ENCODE data around the gene SLC16A7. TPM values are rescaled to one million over a fixed set of nuclear protein-coding genes. Genes with fewer than 3 reads are reported as not detected.
"Not testable (repeated sequence)": the region's sequence is repeated elsewhere in the genome, so short reads cannot be mapped to it uniquely, and the experiment has no call there.

Gene SLC16A7
- total RNA-seq, 6 experiments from 2014 or later = 38.3 to 49.6 (median 41.7) TPM

- Mint-ChIP-seq H3K4me3 (no peak overlapping the region), H3K36me3 (ENCODE audit: low read depth) (peaks cover 18% of the 10 kb centered on the region), H3K27ac (no peak overlapping the region), H3K4me1 (ENCODE audit: low read depth) (peaks cover 26% of the 10 kb centered on the region), H3K27me3 (ENCODE audit: insufficient read depth) (peaks cover 3% of the 10 kb centered on the region), H3K9me3 (no peaks in the 10 kb centered on the region; the same call in 1 of the 2 replicates)
- DNase-seq = no peak
- TF ChIP-seq CTCF (IDR thresholded peaks at IDR 0.05) = no peak
Observed at GRCh38 chr12:59744564-59744963, 148.7 kb downstream of the SLC16A7 start.

DNA sequence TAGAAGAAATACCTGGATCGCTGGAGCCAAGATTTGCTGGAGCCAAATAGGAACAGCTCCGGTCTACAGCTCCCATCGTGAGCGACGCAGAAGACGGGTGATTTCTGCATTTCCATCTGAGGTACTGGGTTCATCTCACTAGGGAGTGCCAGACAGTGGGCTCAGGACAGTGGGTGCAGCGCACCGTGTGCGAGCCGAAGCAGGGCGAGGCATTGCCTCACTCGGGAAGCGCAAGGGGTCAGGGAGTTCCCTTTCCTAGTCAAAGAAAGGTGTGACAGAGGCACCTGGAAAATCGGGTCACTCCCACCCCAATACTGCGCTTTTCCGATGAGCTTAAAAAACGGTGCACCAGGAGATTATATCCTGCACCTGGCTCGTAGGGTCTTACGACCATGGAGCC is 155.3 kb downstream of the SLC16A7 start:
- not testable (repeated sequence) for H3K27me3 Mint-ChIP-seq (ENCODE audit: insufficient read depth); DNase-seq; H3K27ac Mint-ChIP-seq; H3K4me1 Mint-ChIP-seq (ENCODE audit: low read depth); H3K4me3 Mint-ChIP-seq
- H3K36me3 Mint-ChIP-seq (ENCODE audit: low read depth) = peaks cover 32% of the 10 kb centered on the region
- peaks cover 19% of the 10 kb centered on the region for H3K9me3 Mint-ChIP-seq

GRCh38 chr12:59761542-59761941 is 165.7 kb downstream of the SLC16A7 start:
- H3K27ac Mint-ChIP-seq = no peak overlapping the region
- no peaks in the 10 kb centered on the region for H3K4me1 Mint-ChIP-seq (ENCODE audit: low read depth)
- H3K36me3 Mint-ChIP-seq (ENCODE audit: low read depth) = no peaks in the 10 kb centered on the region; the same call in 1 of the 2 replicates
- H3K9me3 Mint-ChIP-seq = no peaks in the 10 kb centered on the region
- no peak for TF ChIP-seq CTCF (IDR thresholded peaks at IDR 0.05)
- H3K27me3 Mint-ChIP-seq (ENCODE audit: insufficient read depth) = no peaks in the 10 kb centered on the region; the same call in 1 of the 2 replicates
- H3K4me3 Mint-ChIP-seq = no peak overlapping the region
- DNase-seq = no peak

- Mint-ChIP-seq H3K4me1 (ENCODE audit: low read depth) (no peaks in the 10 kb centered on the region), H3K4me3 (no peak overlapping the region), H3K27me3 (ENCODE audit: insufficient read depth) (no peaks in the 10 kb centered on the region; the same call in 1 of the 2 replicates), H3K9me3 (no peaks in the 10 kb centered on the region), H3K36me3 (ENCODE audit: low read depth) (peaks cover 11% of the 10 kb centered on the region), H3K27ac (no peak overlapping the region)
- no peak for DNase-seq
- no peak for TF ChIP-seq CTCF (IDR thresholded peaks at IDR 0.05)
Observed at GRCh38 chr12:59763835-59764234, 168.0 kb downstream of the SLC16A7 start.

DNA sequence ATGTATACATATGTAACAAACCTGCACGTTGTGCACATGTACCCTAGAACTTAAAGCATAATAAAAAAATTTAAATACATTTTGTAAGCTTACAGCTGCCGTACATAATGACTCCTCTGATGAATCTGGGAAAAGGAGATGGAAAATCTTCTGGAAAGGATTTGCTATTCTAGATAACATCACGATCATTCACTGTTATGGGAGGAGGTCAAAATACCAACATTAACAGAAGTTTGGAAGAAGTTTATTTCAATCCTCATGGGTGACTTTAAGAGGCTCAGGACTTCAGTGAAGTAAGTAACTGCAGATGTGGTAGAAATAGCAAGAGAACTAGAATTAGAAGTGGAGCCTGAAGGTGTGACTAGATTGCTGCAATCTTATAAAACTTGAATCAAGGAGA is 172.2 kb downstream of the SLC16A7 start:
- no peak for TF ChIP-seq CTCF (IDR thresholded peaks at IDR 0.05)
- no peaks in the 10 kb centered on the region for H3K4me1 Mint-ChIP-seq (ENCODE audit: low read depth)
- no peak overlapping the region for H3K27ac Mint-ChIP-seq
- DNase-seq = no peak
- no peak overlapping the region for H3K4me3 Mint-ChIP-seq
- no peaks in the 10 kb centered on the region for H3K9me3 Mint-ChIP-seq
- no peaks in the 10 kb centered on the region; the same call in 1 of the 2 replicates for H3K27me3 Mint-ChIP-seq (ENCODE audit: insufficient read depth)
- H3K36me3 Mint-ChIP-seq (ENCODE audit: low read depth) = peaks cover 11% of the 10 kb centered on the region

- Mint-ChIP-seq H3K4me1 (ENCODE audit: low read depth) (peaks cover 6% of the 10 kb centered on the region; the same call in 1 of the 2 replicates), H3K9me3 (no peaks in the 10 kb centered on the region), H3K27me3 (ENCODE audit: insufficient read depth) (no peaks in the 10 kb centered on the region), H3K4me3 (no peak overlapping the region), H3K27ac (no peak overlapping the region), H3K36me3 (ENCODE audit: low read depth) (no peaks in the 10 kb centered on the region; the same call in 1 of the 2 replicates)
- peak; percentile 22 for DNase-seq
- peak; percentile 73 for TF ChIP-seq CTCF (IDR thresholded peaks at IDR 0.05)
Observed at GRCh38 chr12:59780605-59781135, 184.8 kb downstream of the SLC16A7 start.
